OCI-LY7 (cell line): ENCODE measurements around the gene TBC1D5.

ENCODE experiments used
- EZH2phosphoT487 ChIP-seq: fragments of 200-600 bp; sonication (generic); IDR thresholded peaks from 2 replicates; pipeline ENCODE4 v1.6.1; 2018; ENCODE audit warnings: low read depth, borderline replicate concordance, mild to moderate bottlenecking, mixed run types, antibody characterized with exemption, low read length, moderate library complexity, mixed read lengths
- TF ChIP-seq, protein P1 (sequence below): fragments of 200-600 bp; sonication (generic); conservative IDR thresholded peaks from 2 replicates; pipeline ENCODE4 v1.5.1; 2014; ENCODE audit warnings: mild to moderate bottlenecking, antibody characterized with exemption, low read length, moderate library complexity, mixed read lengths

GRCh38 chr3:17154941-17155340 lies 587.5 kb downstream of the TBC1D5 start:
- TF ChIP-seq, protein P1, sequence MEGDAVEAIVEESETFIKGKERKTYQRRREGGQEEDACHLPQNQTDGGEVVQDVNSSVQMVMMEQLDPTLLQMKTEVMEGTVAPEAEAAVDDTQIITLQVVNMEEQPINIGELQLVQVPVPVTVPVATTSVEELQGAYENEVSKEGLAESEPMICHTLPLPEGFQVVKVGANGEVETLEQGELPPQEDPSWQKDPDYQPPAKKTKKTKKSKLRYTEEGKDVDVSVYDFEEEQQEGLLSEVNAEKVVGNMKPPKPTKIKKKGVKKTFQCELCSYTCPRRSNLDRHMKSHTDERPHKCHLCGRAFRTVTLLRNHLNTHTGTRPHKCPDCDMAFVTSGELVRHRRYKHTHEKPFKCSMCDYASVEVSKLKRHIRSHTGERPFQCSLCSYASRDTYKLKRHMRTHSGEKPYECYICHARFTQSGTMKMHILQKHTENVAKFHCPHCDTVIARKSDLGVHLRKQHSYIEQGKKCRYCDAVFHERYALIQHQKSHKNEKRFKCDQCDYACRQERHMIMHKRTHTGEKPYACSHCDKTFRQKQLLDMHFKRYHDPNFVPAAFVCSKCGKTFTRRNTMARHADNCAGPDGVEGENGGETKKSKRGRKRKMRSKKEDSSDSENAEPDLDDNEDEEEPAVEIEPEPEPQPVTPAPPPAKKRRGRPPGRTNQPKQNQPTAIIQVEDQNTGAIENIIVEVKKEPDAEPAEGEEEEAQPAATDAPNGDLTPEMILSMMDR = no peak
- TF ChIP-seq EZH2phosphoT487 = no peak
